Measurements from ENCODE around the gene ZNRF1.
"Not testable (repeated sequence)": the region's sequence is repeated elsewhere in the genome, so short reads cannot be mapped to it uniquely, and the experiment has no call there.

The ZNRF1 gene

GRCh38 chr16:75116911-75117245 lies 118.1 kb downstream of the ZNRF1 start:
- H3K36me3 ChIP-seq (ENCODE audit: control insufficient read depth in 2 of 2, insufficient read depth in 2 of 2, low read length in 2 of 2) = peaks cover 0 to 3% of the 10 kb centered on the region in 2 donors
- H3K27ac ChIP-seq (ENCODE audit: low read depth in 2 of 2, low read length in 2 of 2) = no peak overlapping the region
- H3K27me3 ChIP-seq (ENCODE audit: control insufficient read depth in 2 of 2, insufficient read depth in 2 of 2, low read length in 2 of 2) = no peaks in the 10 kb centered on the region
- H3K4me3 ChIP-seq (ENCODE audit: low read length in 2 of 2) = peak overlapping the region in 1 of 2 donors; percentile 73
- no peak overlapping the region for H3K9ac ChIP-seq (ENCODE audit: low read depth in 1 of 2, low read length in 2 of 2)
- peaks cover 4 to 8% of the 10 kb centered on the region in 2 donors for H3K4me1 ChIP-seq (ENCODE audit: control insufficient read depth in 2 of 2, insufficient read depth in 2 of 2, low read length in 2 of 2)
- H3K9me3 ChIP-seq (ENCODE audit: control insufficient read depth in 2 of 2, low read length in 2 of 2) = peaks cover 5% of the 10 kb centered on the region in 2 donors

GRCh38 chr16:75118943-75119539 lies 120.2 kb downstream of the ZNRF1 start:
- peaks cover 0 to 2% of the 10 kb centered on the region in 2 donors for H3K36me3 ChIP-seq (ENCODE audit: control insufficient read depth in 2 of 2, insufficient read depth in 2 of 2, low read length in 2 of 2)
- no peak overlapping the region for H3K4me3 ChIP-seq (ENCODE audit: low read length in 2 of 2)
- H3K27me3 ChIP-seq (ENCODE audit: control insufficient read depth in 2 of 2, insufficient read depth in 2 of 2, low read length in 2 of 2) = no peaks in the 10 kb centered on the region
- no peak overlapping the region for H3K9ac ChIP-seq (ENCODE audit: low read depth in 1 of 2, low read length in 2 of 2)
- H3K4me1 ChIP-seq (ENCODE audit: control insufficient read depth in 2 of 2, insufficient read depth in 2 of 2, low read length in 2 of 2) = peaks cover 4 to 6% of the 10 kb centered on the region in 2 donors
- H3K27ac ChIP-seq (ENCODE audit: low read depth in 2 of 2, low read length in 2 of 2) = no peak overlapping the region
- peaks cover 7 to 9% of the 10 kb centered on the region in 2 donors for H3K9me3 ChIP-seq (ENCODE audit: control insufficient read depth in 2 of 2, low read length in 2 of 2)

GRCh38 chr16:75120253-75120652 lies 121.4 kb downstream of the ZNRF1 start:
- H3K27me3 ChIP-seq (ENCODE audit: control insufficient read depth in 2 of 2, insufficient read depth in 2 of 2, low read length in 2 of 2) = no peaks in the 10 kb centered on the region
- H3K9me3 ChIP-seq (ENCODE audit: control insufficient read depth in 2 of 2, low read length in 2 of 2) = peaks cover 7 to 9% of the 10 kb centered on the region in 2 donors
- H3K36me3 ChIP-seq (ENCODE audit: control insufficient read depth in 2 of 2, insufficient read depth in 2 of 2, low read length in 2 of 2) = no peaks in the 10 kb centered on the region
- H3K4me3 ChIP-seq (ENCODE audit: low read length in 2 of 2) = no peak overlapping the region
- no peak overlapping the region for H3K27ac ChIP-seq (ENCODE audit: low read depth in 2 of 2, low read length in 2 of 2)
- H3K4me1 ChIP-seq (ENCODE audit: control insufficient read depth in 2 of 2, insufficient read depth in 2 of 2, low read length in 2 of 2) = peaks cover 2 to 6% of the 10 kb centered on the region in 2 donors
- no peak overlapping the region for H3K9ac ChIP-seq (ENCODE audit: low read depth in 1 of 2, low read length in 2 of 2)

DNA sequence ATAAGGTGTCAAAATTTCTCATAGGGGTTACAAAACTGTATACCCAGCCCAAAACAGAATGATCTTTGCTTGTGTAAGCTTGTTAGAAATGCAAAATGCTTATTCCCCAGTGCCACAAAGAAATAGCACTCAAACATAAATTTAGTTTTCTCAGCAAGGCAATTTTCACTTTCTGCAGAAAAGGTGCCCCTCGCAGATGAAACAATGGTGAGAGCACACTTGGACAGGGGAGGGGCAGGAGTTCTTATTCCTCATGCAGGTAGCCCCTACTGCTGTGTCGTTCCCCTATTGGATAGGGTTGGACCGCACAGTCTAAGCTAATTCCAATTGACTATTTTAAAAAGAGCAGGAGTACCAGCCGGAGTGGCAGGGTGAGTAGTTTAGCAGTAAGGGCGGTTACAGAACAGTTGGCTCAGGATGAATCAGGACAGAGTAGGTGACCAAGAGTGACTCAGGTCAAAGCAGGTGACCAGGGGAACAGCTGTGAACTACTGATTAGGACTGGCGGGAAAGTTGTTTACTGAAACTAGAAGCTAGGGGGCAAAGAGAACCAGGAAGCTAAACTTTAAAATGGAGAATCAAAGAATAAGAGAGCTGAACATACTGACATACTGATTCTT lies 123.2 kb downstream of the ZNRF1 start:
- Histone ChIP-seq H3K9ac (ENCODE audit: low read depth in 1 of 2, low read length in 2 of 2) (no peak overlapping the region), H3K36me3 (ENCODE audit: control insufficient read depth in 2 of 2, insufficient read depth in 2 of 2, low read length in 2 of 2) (no peaks in the 10 kb centered on the region), H3K9me3 (ENCODE audit: control insufficient read depth in 2 of 2, low read length in 2 of 2) (peaks cover 7 to 9% of the 10 kb centered on the region in 2 donors), H3K4me3 (ENCODE audit: low read length in 2 of 2) (no peak overlapping the region), H3K4me1 (ENCODE audit: control insufficient read depth in 2 of 2, insufficient read depth in 2 of 2, low read length in 2 of 2) (no peaks in the 10 kb centered on the region), H3K27me3 (ENCODE audit: control insufficient read depth in 2 of 2, insufficient read depth in 2 of 2, low read length in 2 of 2) (no peaks in the 10 kb centered on the region), H3K27ac (ENCODE audit: low read depth in 2 of 2, low read length in 2 of 2) (no peak overlapping the region)

GRCh38 chr16:75122609-75123008 lies 123.8 kb downstream of the ZNRF1 start:
- H3K27me3 ChIP-seq (ENCODE audit: control insufficient read depth in 2 of 2, insufficient read depth in 2 of 2, low read length in 2 of 2) = no peaks in the 10 kb centered on the region
- H3K4me1 ChIP-seq (ENCODE audit: control insufficient read depth in 2 of 2, insufficient read depth in 2 of 2, low read length in 2 of 2) = no peaks in the 10 kb centered on the region
- H3K9ac ChIP-seq (ENCODE audit: low read depth in 1 of 2, low read length in 2 of 2) = no peak overlapping the region
- no peaks in the 10 kb centered on the region for H3K36me3 ChIP-seq (ENCODE audit: control insufficient read depth in 2 of 2, insufficient read depth in 2 of 2, low read length in 2 of 2)
- H3K9me3 ChIP-seq (ENCODE audit: control insufficient read depth in 2 of 2, low read length in 2 of 2) = peaks cover 7 to 9% of the 10 kb centered on the region in 2 donors
- H3K4me3 ChIP-seq (ENCODE audit: low read length in 2 of 2) = no peak overlapping the region
- no peak overlapping the region for H3K27ac ChIP-seq (ENCODE audit: low read depth in 2 of 2, low read length in 2 of 2)

GRCh38 chr16:75127713-75128415 lies 129.0 kb downstream of the ZNRF1 start:
- H3K4me1 ChIP-seq (ENCODE audit: control insufficient read depth in 2 of 2, insufficient read depth in 2 of 2, low read length in 2 of 2) = no peaks in the 10 kb centered on the region
- H3K27ac ChIP-seq (ENCODE audit: low read depth in 2 of 2, low read length in 2 of 2) = no peak overlapping the region
- no peak overlapping the region for H3K4me3 ChIP-seq (ENCODE audit: low read length in 2 of 2)
- no peak overlapping the region for H3K9ac ChIP-seq (ENCODE audit: low read depth in 1 of 2, low read length in 2 of 2)
- H3K9me3 ChIP-seq (ENCODE audit: control insufficient read depth in 2 of 2, low read length in 2 of 2) = no peaks in the 10 kb centered on the region
- H3K27me3 ChIP-seq (ENCODE audit: control insufficient read depth in 2 of 2, insufficient read depth in 2 of 2, low read length in 2 of 2) = no peaks in the 10 kb centered on the region
- no peaks in the 10 kb centered on the region for H3K36me3 ChIP-seq (ENCODE audit: control insufficient read depth in 2 of 2, insufficient read depth in 2 of 2, low read length in 2 of 2)

- not testable (repeated sequence) for H3K9me3 ChIP-seq (ENCODE audit: control insufficient read depth in 2 of 2, low read length in 2 of 2); H3K4me1 ChIP-seq (ENCODE audit: control insufficient read depth in 2 of 2, insufficient read depth in 2 of 2, low read length in 2 of 2); H3K36me3 ChIP-seq (ENCODE audit: control insufficient read depth in 2 of 2, insufficient read depth in 2 of 2, low read length in 2 of 2); H3K9ac ChIP-seq (ENCODE audit: low read depth in 1 of 2, low read length in 2 of 2); H3K27me3 ChIP-seq (ENCODE audit: control insufficient read depth in 2 of 2, insufficient read depth in 2 of 2, low read length in 2 of 2); H3K27ac ChIP-seq (ENCODE audit: low read depth in 2 of 2, low read length in 2 of 2); H3K4me3 ChIP-seq (ENCODE audit: low read length in 2 of 2)
Measured at GRCh38 chr16:75129421-75130149, 130.8 kb downstream of the ZNRF1 start.

DNA sequence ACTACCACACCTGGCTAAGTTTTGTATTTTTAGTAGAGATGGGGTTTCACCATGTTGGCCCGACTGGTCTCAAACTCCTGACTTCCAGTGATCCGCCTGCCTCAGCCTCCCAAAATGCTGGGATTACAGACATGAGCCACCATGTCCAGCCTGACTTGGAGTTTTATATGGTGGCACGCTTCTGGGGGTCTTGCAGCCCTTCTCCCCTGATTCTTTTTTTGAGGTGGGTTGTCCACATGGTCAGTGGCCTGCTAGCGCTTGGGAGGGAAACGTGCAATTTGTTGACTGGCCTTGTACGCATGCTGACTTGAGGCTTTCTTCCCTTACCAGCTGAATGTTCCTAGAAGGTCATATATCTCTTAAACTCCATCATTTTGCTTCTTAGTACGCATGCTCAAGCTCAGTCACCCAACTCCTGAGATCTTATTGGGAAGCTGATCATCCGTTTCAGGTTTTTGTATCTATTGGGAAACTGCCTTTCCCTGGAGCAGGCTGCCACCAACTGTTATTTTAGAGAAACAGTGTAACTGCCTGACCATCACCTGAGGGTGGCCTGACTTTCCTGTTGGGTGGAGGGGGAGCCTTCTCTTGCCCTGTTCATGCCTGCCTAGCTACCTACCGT lies 131.4 kb downstream of the ZNRF1 start:
- Histone ChIP-seq H3K4me3 (ENCODE audit: low read length in 2 of 2) (no peak overlapping the region), H3K9ac (ENCODE audit: low read depth in 1 of 2, low read length in 2 of 2) (no peak overlapping the region), H3K4me1 (ENCODE audit: control insufficient read depth in 2 of 2, insufficient read depth in 2 of 2, low read length in 2 of 2) (no peaks in the 10 kb centered on the region), H3K9me3 (ENCODE audit: control insufficient read depth in 2 of 2, low read length in 2 of 2) (no peaks in the 10 kb centered on the region), H3K27me3 (ENCODE audit: control insufficient read depth in 2 of 2, insufficient read depth in 2 of 2, low read length in 2 of 2) (no peaks in the 10 kb centered on the region), H3K27ac (ENCODE audit: low read depth in 2 of 2, low read length in 2 of 2) (no peak overlapping the region), H3K36me3 (ENCODE audit: control insufficient read depth in 2 of 2, insufficient read depth in 2 of 2, low read length in 2 of 2) (no peaks in the 10 kb centered on the region)

DNA sequence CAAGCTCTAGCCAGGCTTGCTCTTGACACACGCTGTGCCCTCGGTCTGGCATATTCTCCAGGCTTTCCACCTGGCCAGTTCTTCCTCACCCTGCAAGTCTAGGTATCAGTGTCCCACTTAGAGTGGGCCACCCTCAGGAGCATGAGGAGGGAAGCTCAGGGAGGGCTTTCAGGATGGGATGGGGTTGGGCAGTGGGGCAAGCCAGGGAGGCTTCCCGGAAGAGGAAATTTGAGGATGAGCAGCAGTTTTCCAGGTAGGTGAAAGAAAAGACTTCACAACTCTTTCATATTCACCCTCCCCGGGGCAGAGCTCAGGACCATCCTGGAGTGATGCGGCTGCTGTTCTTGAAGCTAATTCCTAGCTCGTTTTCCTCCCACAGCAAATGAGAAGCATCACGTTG lies 132.3 kb downstream of the ZNRF1 start:
- Histone ChIP-seq H3K4me1 (ENCODE audit: control insufficient read depth in 2 of 2, insufficient read depth in 2 of 2, low read length in 2 of 2) (no peaks in the 10 kb centered on the region), H3K4me3 (ENCODE audit: low read length in 2 of 2) (no peak overlapping the region), H3K9ac (ENCODE audit: low read depth in 1 of 2, low read length in 2 of 2) (no peak overlapping the region), H3K36me3 (ENCODE audit: control insufficient read depth in 2 of 2, insufficient read depth in 2 of 2, low read length in 2 of 2) (no peaks in the 10 kb centered on the region), H3K9me3 (ENCODE audit: control insufficient read depth in 2 of 2, low read length in 2 of 2) (no peaks in the 10 kb centered on the region), H3K27ac (ENCODE audit: low read depth in 2 of 2, low read length in 2 of 2) (no peak overlapping the region), H3K27me3 (ENCODE audit: control insufficient read depth in 2 of 2, insufficient read depth in 2 of 2, low read length in 2 of 2) (no peaks in the 10 kb centered on the region)
